Colon (tissue), 2 donors: ENCODE results near the gene MMP2.

Experiments used
- FAIRE-seq: peaks from 2 replicates; lab custom pipeline; 2012; peaks lifted over from hg19 to GRCh38; lab: Jason Lieb, UNC
- donor health status: control.
- donor health status: control.

MMP2 gene

GRCh38 chr16:55495616-55496289 lies 16.8 kb downstream of the MMP2 start:
- no peak for FAIRE-seq

GRCh38 chr16:55496509-55497145 lies 17.6 kb downstream of the MMP2 start:
- no peak for FAIRE-seq

GRCh38 chr16:55497558-55497957 lies 18.6 kb downstream of the MMP2 start:
- FAIRE-seq: no peak

- no peak for FAIRE-seq
Observed at GRCh38 chr16:55498101-55498500, 19.1 kb downstream of the MMP2 start.

GRCh38 chr16:55499281-55499680 lies 20.3 kb downstream of the MMP2 start:
- FAIRE-seq: no peak

- FAIRE-seq: no peak
Observed at GRCh38 chr16:55499951-55500529, 21.0 kb downstream of the MMP2 start.

- no peak for FAIRE-seq
Observed at GRCh38 chr16:55500530-55501011, 21.6 kb downstream of the MMP2 start.

GRCh38 chr16:55501549-55502322 lies 22.7 kb downstream of the MMP2 start:
- FAIRE-seq: no peak

GRCh38 chr16:55502801-55503366 lies 23.9 kb downstream of the MMP2 start:
- FAIRE-seq: no peak

GRCh38 chr16:55503726-55504550 lies 24.9 kb downstream of the MMP2 start:
- FAIRE-seq: no peak

- FAIRE-seq: no peak
Observed at GRCh38 chr16:55505333-55506015, 26.5 kb downstream of the MMP2 start.

- FAIRE-seq: no peak
Observed at GRCh38 chr16:55506083-55506482, 27.1 kb downstream of the MMP2 start.

- FAIRE-seq: no peak
Observed at GRCh38 chr16:55506708-55507107, 27.7 kb downstream of the MMP2 start.

- no peak for FAIRE-seq
Observed at GRCh38 chr16:55508271-55508921, 29.4 kb downstream of the MMP2 start.

- FAIRE-seq: no peak
Observed at GRCh38 chr16:55508941-55509931, 30.2 kb downstream of the MMP2 start, which contains the start of gene LPCAT2. Gene LPCAT2, plus strand, starts transcription at chr16:55509072. Its CDS starts 110 bp downstream, at chr16:55509182.

GRCh38 chr16:55510185-55510805 lies 31.3 kb downstream of the MMP2 start:
- FAIRE-seq: no peak

GRCh38 chr16:55512941-55513340 lies 33.9 kb downstream of the MMP2 start:
- FAIRE-seq: no peak

- no peak for FAIRE-seq
Observed at GRCh38 chr16:55513616-55514015, 34.6 kb downstream of the MMP2 start.
